Suprapubic skin (tissue), 4 donors: ENCODE results near the gene ZNF175.

Experiments
- EP300 ChIP-seq: sonication (generic); formaldehyde crosslinking; IDR thresholded peaks from one replicate; pipeline ENCODE4 v1.6.1; 2017; ENCODE audit warnings: antibody characterized with exemption
- POLR2AphosphoS5 ChIP-seq, 3 donors: sonication (generic); formaldehyde crosslinking; IDR thresholded peaks; one replicate each; pipeline ENCODE4 v1.6.1; 2017; ENCODE audit warnings: antibody characterized with exemption in 3 of 3
- TF ChIP-seq, protein P1 (sequence below), 2 donors: fragments of 200-600 bp in 1 of 2; fragments of 450-650 bp in 1 of 2; sonication (generic) in 1 of 2; IDR thresholded peaks; one replicate each; pipeline ENCODE4 v1.5.1; 2016 to 2019; ENCODE audit warnings: antibody characterized with exemption in 2 of 2, mild to moderate bottlenecking in 1 of 2, moderate library complexity in 1 of 2

DNA sequence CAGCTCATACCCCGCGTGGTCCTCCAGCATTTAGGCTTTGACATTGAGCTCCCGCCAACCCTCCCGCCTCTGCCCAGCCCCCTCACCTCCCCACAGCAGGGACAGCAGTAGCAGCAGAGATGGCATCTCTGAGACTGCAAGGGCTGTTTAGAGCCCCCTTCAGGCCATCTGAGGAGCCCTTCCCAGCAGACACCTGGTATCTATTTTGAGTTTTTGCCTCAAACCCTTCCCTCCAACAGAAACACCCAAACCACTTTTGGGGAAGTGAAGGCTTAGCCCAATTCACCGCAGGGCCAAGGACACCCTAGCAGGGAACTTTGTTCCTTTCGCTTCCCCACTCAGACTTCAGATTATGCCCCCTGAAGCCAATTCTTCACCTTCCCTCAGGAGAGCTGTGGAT, 6.3 kb upstream of the ZNF175 start:
- TF ChIP-seq POLR2AphosphoS5 (IDR thresholded peaks at IDR 0.05), result no peak
- TF ChIP-seq, protein P1, sequence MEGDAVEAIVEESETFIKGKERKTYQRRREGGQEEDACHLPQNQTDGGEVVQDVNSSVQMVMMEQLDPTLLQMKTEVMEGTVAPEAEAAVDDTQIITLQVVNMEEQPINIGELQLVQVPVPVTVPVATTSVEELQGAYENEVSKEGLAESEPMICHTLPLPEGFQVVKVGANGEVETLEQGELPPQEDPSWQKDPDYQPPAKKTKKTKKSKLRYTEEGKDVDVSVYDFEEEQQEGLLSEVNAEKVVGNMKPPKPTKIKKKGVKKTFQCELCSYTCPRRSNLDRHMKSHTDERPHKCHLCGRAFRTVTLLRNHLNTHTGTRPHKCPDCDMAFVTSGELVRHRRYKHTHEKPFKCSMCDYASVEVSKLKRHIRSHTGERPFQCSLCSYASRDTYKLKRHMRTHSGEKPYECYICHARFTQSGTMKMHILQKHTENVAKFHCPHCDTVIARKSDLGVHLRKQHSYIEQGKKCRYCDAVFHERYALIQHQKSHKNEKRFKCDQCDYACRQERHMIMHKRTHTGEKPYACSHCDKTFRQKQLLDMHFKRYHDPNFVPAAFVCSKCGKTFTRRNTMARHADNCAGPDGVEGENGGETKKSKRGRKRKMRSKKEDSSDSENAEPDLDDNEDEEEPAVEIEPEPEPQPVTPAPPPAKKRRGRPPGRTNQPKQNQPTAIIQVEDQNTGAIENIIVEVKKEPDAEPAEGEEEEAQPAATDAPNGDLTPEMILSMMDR (IDR thresholded peaks at IDR 0.05), result no peak
- TF ChIP-seq EP300, result no peak
